ENCODE data around the gene KLF9.

DNA sequence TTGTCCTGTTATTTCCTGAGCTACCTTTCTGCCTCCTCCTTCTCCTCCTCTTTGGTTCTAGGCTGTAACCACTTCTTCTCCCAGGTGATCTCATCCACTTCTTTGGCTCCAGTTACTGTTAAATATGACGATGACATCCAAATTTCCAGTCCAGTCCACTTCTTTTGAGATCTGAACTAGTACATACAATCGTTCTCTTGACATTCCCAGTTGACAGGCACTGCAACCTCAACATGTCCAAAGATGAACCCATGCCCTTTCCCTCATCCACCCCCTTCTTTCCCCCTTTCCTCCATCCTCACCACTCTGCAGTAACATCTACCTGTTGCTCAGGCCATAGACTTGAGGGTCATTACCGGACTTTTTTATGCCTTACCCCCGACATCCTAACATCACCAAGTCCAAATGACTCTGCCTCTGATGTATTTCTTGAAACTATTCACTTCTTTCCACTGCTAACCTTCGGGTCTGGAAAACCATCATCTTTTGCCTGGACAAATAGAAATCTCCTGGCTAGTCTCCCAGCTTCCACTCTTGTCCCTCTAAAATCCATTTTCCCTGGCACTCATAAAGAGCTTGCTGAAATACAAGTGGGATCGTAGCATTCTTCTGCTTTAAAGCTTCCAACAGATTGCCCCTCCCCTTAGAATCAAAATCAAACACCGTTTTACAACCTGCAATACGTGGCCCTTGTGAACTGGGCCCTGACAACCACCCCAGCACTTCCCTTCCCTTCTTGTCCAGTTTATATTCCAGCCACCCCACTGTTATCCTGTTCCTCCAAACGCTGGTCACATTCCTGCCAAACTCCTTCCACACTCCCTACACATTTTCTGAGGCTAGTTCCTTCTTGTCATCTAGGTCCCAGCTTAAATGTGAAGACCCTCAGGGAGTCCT is 31.5 kb downstream of the KLF9 start:
- TF ChIP-seq CTCF (IDR thresholded peaks at IDR 0.05) (no peak), POLR2A (IDR thresholded peaks at IDR 0.05) (no peak)
